GM21390 (cell line): Measurements from ENCODE around the gene SHROOM4.

ENCODE experiments used
- ATAC-seq: cut with Tn5 transposase; IDR thresholded peaks from one replicate; pipeline ENCODE4 v1.9.1; 2021; ENCODE audit not compliant: unreplicated experiment

SHROOM4 gene, protein sequence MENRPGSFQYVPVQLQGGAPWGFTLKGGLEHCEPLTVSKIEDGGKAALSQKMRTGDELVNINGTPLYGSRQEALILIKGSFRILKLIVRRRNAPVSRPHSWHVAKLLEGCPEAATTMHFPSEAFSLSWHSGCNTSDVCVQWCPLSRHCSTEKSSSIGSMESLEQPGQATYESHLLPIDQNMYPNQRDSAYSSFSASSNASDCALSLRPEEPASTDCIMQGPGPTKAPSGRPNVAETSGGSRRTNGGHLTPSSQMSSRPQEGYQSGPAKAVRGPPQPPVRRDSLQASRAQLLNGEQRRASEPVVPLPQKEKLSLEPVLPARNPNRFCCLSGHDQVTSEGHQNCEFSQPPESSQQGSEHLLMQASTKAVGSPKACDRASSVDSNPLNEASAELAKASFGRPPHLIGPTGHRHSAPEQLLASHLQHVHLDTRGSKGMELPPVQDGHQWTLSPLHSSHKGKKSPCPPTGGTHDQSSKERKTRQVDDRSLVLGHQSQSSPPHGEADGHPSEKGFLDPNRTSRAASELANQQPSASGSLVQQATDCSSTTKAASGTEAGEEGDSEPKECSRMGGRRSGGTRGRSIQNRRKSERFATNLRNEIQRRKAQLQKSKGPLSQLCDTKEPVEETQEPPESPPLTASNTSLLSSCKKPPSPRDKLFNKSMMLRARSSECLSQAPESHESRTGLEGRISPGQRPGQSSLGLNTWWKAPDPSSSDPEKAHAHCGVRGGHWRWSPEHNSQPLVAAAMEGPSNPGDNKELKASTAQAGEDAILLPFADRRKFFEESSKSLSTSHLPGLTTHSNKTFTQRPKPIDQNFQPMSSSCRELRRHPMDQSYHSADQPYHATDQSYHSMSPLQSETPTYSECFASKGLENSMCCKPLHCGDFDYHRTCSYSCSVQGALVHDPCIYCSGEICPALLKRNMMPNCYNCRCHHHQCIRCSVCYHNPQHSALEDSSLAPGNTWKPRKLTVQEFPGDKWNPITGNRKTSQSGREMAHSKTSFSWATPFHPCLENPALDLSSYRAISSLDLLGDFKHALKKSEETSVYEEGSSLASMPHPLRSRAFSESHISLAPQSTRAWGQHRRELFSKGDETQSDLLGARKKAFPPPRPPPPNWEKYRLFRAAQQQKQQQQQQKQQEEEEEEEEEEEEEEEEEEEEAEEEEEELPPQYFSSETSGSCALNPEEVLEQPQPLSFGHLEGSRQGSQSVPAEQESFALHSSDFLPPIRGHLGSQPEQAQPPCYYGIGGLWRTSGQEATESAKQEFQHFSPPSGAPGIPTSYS (N-terminal part only)

DNA sequence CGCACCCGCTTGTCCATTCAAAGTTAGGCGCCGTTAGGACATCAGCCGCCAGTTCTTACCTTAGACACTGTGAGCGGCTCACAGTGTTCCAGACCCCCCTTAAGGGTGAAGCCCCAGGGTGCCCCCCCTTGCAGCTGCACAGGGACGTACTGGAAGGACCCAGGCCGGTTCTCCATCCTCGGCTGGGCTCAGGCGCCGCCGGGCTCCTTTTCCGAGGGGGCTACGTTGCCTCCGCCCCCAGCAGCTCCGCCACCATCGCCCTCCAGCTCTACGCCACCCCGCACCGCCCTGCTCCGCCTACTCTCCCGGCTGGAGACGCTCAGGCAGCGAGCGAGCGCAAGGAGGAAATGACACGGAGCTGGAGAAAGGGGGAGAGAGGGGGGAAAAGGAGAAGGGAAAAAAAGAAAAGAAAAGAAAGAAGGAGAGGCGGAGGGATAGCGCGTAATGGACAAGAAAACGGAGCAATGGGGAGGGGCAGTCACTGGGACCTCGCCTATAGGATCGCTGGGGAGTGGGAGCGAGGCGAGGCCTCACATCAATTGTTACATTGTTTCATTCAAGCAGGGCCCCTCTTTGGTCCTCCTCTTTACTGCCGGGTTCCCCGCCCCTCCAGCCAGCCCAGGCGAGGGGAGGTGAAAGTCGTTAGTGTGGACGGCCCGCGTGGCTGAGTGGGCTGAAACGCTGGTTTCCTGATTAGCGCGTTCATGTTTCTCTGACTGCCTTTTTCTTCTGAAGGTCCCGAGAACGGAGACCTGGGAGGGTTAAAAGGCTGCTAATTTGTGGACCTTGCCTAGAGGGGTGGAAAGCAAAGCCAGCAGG, at the start of gene SHROOM4:
SHROOM4 (minus strand) TSS at position 352 of the 819 bp plus-strand sequence; CDS start at position 176, 176 bp downstream.
- no peak for ATAC-seq

DNA sequence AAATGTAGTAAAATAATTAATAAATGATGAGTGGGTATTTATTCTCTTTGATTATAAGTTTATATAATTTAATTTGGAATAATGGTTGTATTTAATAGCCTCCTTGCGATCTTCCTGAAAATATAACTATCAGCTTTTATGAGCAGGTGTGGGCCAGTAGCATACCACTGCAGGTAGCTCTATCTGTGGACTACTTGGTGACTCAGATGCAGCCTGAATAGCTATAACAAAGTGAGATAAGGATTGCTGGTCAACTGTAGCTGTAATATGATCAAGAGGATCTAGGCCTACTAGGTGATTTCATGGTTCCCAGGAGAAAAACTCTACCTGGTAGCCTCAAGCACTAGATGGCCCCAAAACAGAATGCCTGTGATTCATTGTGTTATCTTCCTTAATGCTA, 49.5 kb upstream of the SHROOM4 start:
- no peak for ATAC-seq

DNA sequence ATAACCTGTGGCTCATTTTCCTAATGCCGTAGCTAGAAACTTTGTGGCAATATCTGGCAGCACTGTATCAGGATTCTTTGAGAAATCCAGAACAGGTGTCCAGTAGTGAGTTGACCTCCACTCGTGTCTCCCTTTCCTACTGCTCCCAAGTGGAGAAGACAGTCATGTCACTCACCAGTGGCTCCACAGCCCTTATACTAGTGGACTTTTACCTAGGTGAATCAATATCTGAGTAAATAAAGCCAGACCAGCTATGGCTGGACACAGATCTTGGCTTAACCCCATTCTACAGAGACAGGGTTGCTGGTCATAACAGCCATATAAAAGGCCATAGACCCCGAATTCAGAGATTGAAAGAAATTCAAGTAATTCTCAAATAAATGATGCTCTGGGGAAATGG, 46.5 kb upstream of the SHROOM4 start:
- ATAC-seq, result no peak

DNA sequence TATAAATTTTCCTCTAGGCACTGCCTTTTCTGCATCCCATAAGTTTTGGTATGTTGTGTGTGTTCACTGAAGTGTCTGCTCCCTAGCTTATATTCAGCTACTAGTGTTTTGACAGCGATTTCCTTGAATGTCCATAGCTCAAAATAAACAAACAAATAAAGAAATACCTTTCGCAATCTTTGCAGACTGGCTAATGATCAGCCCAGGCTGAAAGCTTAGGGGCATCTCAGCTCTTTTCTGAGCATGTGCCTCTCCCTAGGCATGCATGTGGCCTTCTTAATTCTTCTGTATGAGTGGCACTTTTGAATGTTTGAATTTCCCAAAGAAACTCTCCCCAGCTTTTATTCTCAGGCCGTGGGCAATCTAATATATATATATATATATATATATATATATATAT, 44.6 kb upstream of the SHROOM4 start:
- no peak for ATAC-seq

DNA sequence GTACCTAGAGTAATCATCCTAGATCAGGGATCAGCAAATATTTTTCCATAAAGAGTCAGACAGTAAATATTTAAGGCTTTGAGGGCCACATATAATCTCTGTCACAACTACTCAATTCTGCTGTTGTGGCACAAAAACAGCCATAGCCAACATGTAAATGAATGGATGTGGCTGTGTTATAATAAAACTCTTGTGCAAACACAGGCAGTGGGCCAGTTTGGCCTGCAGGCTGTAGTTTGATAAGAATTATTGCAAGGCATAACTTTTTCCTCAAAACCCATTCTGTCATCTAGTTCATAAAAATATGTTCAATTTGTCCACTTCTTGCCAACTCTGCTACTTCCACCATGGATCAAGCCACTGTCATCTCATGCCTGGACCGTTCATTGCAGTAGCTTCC, 39.4 kb upstream of the SHROOM4 start:
- ATAC-seq, result no peak

DNA sequence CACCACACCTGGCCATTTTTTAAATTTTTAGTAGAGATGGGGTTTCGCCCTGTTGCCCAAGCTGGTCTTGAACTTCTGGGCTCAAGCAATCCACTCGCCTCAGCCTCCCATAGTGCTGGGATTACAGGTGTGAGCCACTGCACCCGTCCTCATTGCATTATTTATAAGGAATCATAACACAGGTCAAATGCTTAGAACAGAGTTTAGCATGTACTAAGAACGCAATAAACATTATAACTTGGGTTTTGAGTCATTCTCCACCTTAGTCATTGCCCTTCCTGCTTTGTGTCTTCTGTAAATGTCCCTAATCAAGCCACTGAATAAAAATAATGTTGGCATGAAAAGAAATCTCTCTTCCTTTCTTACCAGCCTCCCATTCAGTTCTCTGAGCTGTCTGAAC, 38.5 kb upstream of the SHROOM4 start:
- ATAC-seq, result no peak

DNA sequence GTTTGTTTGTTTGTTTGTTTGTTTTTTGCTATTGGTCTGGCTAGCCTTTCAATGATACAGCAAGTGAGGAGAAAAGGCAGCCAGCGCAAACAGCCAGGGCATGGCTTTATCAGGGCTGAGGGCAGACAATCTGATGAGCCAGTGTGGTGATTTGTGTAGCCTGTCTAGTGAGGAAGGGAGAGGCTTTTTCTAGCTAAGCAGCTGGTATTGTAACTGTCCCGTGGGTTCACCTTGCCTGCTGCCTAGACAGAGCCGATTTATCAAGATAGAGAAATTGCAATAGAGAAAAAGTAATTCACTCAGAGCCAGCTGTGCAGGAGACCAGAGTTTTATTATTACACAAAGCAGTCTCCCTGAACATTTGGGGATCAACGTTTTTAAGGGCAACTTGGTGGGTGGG, 28.2 kb upstream of the SHROOM4 start:
- ATAC-seq, result no peak

DNA sequence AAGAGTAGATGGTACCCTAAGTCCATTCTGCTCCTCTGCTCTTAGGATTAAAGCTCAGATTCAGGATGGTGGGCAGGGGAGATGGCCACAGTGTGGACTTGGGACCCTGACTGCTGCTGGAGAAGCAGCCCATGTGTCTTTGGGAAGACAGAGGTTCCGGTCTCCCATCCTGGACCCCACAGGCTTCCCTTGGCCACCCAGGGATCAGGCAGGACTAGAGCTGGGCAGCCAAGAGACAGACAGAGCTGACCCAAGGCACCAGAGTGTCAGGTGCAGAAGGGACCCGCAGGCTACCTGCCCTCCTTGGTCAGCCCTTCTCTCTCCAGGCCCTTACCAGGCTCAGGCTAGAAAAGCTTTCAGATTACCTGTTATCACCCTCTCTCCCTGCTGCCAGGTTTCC, 25.7 kb upstream of the SHROOM4 start:
- ATAC-seq, result no peak

DNA sequence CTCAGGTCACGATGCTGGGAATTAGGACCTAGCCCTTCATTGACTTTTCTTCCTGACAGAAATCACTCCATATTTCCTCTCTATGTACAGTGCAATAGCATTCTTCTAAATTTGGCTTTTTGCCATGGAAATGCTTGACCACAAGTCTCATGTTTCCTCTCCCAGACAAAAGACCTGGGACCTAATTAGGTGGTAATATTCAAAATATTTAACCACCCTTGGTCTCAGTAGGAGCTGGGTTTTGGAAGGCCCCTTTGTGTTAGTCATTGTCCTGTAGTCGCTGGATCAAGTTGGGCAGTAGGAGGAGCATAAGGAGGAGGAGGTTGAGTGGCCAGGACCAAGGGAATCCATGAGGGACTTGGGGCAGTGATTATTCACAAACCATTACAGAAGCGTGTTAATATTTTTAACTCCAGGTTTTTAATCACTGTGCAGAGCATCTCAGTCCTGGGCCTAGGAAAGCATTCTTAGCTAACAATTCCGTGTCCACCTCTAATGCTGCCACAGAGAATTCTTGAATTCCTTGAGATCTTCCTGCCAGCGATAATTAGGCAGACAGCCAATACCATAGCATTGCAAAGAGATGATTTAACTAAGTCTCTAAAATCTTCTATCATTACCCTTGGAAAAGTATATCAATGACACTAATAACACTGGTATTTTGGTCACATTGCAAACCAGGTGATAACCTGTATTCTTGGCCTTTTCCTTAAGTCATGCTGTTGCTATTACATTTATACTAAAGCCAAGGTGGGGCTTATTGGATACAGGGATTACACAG, 25.0 kb upstream of the SHROOM4 start:
- ATAC-seq, result no peak

DNA sequence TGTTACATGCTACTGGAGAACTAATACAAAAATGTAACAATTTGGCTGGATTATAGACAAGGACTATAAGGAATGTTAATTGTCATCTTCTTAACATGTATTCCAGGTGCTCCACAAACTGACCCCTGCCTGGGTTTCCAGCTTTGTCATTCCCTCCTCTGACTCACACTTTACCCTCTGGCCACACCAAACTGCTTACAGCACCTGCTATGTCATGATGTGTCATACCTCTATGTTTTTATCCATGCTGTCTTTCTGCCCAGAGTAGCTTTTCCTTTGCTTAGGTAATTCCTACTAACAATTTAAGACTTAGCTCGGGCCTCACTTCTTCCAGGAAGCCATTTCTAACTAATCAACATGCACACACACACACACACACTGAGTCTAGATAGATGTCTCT, 14.0 kb upstream of the SHROOM4 start:
- ATAC-seq, result no peak

DNA sequence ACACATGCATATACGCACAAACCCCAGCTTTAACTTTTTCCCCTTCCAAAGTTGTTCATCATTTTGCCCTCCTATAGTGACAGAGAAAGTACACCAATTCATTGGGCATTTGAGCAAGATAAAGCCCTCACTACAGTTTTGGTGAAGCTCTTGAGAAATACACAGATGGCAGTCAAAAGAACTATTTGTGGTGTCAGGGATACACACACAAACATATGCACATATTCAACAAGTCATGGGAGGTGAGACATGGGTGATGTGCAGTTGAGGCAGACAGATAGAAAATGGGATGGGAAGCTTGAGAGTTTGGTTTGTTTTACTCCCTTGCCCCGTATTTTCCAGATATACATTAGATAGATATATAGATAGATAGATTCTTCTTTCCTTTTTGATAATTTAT, 11.8 kb upstream of the SHROOM4 start:
- no peak for ATAC-seq

DNA sequence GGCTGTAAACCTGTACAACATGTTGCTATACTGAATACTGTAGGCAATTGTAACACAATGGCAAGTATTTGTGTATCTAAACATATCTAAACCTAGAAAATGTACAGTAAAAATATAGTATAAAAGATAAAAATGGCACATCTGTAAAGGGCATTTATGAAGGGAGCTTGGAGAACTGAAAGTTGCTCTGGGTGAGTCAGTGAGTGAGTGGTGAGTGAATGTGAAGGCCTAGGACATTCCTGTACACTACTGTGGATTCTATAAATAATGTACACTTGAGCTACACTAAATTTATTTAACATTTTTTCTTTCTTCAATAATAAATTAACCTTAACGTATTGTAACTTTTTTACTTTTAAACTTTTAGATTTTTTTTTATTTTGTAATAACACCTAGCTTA, 5.0 kb upstream of the SHROOM4 start:
- ATAC-seq, result no peak

DNA sequence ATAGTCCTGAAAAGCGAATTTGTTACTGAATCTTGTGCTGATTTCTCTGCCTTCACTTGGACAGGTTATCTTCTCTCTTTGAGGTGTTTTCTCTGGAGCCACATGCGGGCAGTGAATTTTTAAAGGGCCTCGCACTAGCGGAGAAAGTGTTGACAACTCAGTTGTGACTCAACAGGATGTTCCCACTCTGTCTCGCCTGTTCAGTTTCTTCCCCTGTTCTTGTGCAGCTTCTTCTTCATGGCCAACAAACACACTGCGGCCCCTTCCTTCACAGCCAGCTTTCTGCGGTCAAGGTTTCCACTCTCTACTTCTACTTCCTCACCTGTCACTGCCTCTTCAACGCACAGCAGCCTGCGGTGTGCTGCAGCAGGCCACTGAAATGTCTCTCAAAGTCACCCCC, 1.1 kb upstream of the SHROOM4 start:
- ATAC-seq, result no peak

DNA sequence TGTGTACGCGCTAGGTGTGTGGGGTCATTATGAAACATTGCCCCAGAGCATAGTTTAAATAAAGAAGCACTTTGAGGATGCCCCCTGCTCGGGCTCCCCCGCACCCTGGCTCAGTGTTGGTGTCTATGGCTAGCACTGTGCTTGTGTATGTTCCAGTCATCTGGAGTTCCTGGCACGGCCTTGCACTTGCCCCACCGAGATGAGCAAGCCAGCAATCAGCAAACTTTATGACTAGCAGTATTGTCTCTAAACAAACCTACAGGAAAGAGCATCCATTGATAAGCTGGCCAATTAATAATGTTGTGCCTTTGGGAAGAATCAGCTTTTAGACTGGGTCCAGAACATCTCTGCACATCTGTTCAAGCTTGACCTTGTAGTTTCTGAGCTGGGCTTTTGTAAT, 707 bp upstream of the SHROOM4 start:
- ATAC-seq, result no peak

DNA sequence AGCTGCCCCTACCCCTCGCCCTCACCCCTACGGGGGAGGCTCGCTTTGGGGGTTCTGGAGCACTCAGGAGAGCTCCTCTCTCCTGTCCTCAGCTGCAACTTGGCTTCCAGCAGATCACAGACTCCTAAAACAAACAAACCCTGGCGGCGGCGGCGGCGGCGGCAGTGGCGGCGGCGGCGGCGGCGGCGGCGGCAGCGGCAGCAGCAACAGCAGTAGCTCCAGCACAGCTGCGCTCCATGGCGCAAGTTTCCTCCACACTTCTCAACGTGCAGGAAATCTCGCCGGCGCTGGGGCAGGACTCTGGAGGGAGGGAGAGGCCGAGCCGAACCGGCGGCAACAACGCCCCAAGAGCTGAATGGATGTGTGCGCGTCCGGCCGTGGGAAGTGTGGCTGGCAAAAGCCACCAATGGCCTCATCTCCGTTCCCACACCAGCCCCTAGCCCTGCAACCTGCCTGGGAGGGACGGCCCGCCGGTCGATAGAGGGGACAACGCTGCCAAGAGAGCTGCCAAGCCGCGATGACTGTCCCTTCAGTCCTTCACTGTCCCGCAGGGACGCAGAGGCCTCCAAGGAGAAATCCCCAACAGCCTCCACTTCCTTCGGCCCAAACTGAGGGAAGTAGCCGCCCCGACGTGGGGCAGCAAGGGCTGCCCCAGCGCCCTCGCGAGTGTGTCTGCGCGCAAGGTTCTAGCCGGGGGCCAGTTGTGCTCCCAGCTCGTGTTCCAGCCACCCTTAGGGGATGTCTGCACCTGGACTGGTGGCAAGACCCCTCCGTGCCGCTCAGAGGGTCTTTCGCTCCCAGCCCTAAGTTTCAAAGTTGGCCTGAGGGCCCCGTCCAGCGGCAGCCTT, 775 bp downstream of the SHROOM4 start:
- ATAC-seq, result no peak

DNA sequence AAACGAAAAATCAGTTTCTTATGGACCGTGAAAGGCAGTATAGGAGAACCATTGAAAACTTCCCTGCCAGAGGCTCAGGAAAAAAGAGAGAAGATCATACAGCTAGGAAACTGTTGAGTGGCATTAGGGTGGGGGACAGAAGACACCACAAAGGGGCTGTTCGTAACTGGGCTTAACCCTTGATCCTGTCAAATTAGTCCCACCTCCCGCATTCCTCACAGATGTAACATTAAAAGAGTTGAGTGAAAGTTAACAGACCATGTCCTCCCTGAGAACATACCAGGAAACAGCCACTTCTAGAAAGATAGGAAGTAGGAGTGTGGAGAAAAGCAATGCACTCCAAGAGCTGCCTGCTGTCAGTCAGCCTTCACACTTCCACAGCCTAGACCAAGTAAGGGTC, 8.7 kb downstream of the SHROOM4 start:
- ATAC-seq, result no peak

DNA sequence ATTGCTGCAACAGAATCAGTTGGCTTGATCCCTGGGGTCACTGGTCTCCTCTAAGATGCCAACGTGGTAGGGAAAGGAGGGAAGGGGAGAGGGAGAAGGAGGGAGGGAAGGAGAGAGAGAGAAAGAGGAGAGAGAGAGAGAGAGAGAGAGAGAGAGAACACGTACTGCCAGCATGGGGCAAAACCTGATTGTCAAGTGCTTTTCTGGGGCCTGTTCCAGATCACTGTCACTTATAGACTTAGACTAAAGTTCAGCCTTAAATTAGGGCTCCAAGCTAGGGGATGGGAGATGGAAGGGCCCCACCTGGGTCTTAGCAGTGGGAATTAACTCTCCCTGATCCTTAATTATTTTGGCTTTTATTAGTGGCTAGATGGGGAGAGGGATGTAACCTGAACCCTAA, 12.9 kb downstream of the SHROOM4 start:
- ATAC-seq, result no peak

DNA sequence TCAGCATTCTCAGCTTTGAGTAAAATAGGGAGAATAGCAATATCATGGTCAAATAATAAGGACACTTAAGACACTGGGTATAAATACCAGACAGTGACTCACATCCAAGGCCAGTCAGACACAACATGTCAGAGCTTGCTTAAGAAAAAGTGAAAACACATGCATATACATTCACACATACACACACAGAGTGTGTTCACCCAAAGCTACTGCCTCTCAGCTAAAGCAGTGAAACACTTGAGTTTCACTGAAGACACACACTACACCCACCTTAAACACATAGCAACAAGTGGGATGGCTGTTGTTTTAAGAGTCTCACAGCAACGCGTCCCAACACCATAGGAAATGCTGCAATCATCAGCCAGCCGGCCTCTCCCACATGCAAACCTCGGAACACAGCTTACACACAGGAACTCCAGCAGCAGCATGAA, 14.4 kb downstream of the SHROOM4 start:
- ATAC-seq, result no peak

DNA sequence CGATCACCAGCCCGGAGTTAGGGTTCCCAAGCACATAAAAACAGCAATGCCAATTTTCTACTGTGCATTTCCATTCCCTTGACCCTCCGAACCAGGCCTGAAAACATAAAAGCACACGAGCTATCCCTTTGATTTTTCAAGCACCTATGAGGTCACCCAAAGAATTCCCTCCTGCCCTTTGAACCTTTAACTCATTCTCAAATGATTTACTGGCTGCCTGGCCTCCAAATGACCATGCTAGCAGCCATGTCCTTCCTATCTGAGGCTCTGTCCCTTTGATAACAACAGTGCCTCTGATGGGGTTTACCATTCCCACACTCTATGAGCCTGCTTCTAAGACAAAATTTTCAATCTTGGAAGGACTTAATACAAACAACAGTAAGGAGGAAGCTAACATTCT, 15.2 kb downstream of the SHROOM4 start:
- ATAC-seq, result no peak
